Testis (tissue), 2 donors: ENCODE data around the gene FARS2.

ENCODE experiments used
- POLR2A ChIP-seq: fragments of 450-650 bp; IDR thresholded peaks from one replicate; pipeline ENCODE4 v1.6.1; 2017; ENCODE audit warnings: antibody characterized with exemption, mild to moderate bottlenecking, moderate library complexity
- TF ChIP-seq, protein P1 (sequence below), 3 experiments: fragments of 450-650 bp in 2 of 3; fragments of 200-600 bp in 1 of 3; sonication (generic) in 1 of 3; IDR thresholded peaks; one replicate each; pipeline ENCODE4 v1.5.1; 2016 to 2019; ENCODE audit warnings: antibody characterized with exemption in 3 of 3, mild to moderate bottlenecking in 2 of 3, moderate library complexity in 1 of 3

DNA sequence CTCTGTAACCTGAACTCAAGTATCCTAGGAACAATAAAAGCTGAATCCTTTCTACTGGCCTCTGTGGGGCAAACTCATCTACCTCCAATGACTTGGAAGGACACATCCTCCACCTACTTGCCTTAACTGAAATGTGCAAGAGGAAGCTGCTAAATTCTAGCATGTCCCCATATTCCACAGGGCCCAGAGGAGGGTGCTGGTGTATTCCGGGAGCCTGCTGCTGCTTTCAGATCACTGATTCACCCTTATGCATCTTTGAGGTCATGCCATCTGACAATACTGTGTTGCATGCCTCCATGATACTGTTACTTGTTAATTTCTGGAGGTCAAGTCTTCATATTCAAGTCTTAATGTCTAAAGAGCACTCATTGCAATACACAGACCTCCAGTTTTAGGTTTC lies 40.9 kb upstream of the FARS2 start:
- TF ChIP-seq, protein P1, sequence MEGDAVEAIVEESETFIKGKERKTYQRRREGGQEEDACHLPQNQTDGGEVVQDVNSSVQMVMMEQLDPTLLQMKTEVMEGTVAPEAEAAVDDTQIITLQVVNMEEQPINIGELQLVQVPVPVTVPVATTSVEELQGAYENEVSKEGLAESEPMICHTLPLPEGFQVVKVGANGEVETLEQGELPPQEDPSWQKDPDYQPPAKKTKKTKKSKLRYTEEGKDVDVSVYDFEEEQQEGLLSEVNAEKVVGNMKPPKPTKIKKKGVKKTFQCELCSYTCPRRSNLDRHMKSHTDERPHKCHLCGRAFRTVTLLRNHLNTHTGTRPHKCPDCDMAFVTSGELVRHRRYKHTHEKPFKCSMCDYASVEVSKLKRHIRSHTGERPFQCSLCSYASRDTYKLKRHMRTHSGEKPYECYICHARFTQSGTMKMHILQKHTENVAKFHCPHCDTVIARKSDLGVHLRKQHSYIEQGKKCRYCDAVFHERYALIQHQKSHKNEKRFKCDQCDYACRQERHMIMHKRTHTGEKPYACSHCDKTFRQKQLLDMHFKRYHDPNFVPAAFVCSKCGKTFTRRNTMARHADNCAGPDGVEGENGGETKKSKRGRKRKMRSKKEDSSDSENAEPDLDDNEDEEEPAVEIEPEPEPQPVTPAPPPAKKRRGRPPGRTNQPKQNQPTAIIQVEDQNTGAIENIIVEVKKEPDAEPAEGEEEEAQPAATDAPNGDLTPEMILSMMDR (IDR thresholded peaks at IDR 0.05) = no peak
- TF ChIP-seq POLR2A = no peak
